ENCODE measurements around the gene PTPRE. TPM values are rescaled to one million over a fixed set of nuclear protein-coding genes. Genes with fewer than 3 reads are reported as not detected.

The PTPRE gene
- total and polyA plus RNA-seq, 2 of the 4 experiments (the other 2 are of a cell fraction), result 0.34 to 0.54 TPM

DNA sequence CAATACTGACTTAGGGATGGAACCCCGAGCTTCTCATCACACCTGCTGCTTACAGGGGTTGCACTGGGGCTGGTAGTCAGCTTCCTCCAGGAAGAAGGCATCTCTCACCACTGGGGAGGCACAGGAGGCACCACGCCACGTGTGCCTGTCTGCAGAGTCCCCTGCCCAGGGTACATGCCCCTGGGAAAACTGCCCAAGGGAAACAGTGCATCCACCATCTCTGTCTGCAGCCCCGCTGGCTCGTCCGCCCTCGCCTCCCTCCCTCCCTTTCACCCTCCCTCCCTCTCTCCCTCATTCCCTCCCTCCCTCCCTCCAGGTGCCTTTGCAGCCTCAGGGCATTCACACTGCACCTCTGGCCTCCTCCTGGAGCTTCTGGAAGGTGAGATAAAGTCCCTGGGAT lies 101.1 kb downstream of the PTPRE start:
- BruUV-seq (replicated peaks), result no TSS peak
- in situ Hi-C loops (cut with MboI; ENCODE audit: low sequenced_read_pairs), result no loop called here

More for the DNA sequence above, 101.1 kb downstream of the PTPRE start:
- H4K91ac ChIP-seq (ENCODE audit: insufficient read depth, low read depth, low read length), result no peak overlapping the region
- dilution Hi-C loops (cut with HindIII; ENCODE audit: low sequenced_read_pairs, unreplicated experiment), result no loop called here
- no peak overlapping the region for H2AK5ac ChIP-seq (ENCODE audit: low read depth, low read length)
- no peak overlapping the region for H2BK20ac ChIP-seq (ENCODE audit: low read depth, low read length)
- H4K20me1 ChIP-seq (ENCODE audit: insufficient read depth, low read length), result no peaks in the 10 kb centered on the region
- no peak overlapping the region for H4K8ac ChIP-seq (ENCODE audit: low read depth in 2 of 2, low read length in 2 of 2)
- TF ChIP-seq FOS (IDR thresholded peaks at IDR 0.05; ENCODE audit: low read depth, low read length) (no peak), SMC3 (IDR thresholded peaks at IDR 0.05; ENCODE audit: low read depth, low read length) (no peak), RCOR1 (IDR thresholded peaks at IDR 0.05; ENCODE audit: insufficient replicate concordance, low read length) (no peak), RFX5 (IDR thresholded peaks at IDR 0.05; ENCODE audit: low read depth, low read length) (no peak)
- TF ChIP-seq, protein P1, sequence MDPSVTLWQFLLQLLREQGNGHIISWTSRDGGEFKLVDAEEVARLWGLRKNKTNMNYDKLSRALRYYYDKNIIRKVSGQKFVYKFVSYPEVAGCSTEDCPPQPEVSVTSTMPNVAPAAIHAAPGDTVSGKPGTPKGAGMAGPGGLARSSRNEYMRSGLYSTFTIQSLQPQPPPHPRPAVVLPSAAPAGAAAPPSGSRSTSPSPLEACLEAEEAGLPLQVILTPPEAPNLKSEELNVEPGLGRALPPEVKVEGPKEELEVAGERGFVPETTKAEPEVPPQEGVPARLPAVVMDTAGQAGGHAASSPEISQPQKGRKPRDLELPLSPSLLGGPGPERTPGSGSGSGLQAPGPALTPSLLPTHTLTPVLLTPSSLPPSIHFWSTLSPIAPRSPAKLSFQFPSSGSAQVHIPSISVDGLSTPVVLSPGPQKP (IDR thresholded peaks at IDR 0.05; ENCODE audit: borderline replicate concordance, low read depth, low read length), result no peak
- TF ChIP-seq, protein P2, sequence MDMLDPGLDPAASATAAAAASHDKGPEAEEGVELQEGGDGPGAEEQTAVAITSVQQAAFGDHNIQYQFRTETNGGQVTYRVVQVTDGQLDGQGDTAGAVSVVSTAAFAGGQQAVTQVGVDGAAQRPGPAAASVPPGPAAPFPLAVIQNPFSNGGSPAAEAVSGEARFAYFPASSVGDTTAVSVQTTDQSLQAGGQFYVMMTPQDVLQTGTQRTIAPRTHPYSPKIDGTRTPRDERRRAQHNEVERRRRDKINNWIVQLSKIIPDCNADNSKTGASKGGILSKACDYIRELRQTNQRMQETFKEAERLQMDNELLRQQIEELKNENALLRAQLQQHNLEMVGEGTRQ (IDR thresholded peaks at IDR 0.05; ENCODE audit: low read depth, low read length), result no peak
- 21% methylated on average over 3 of the region's 7 CpGs; no CpG with 5 or more reads in 1 of the 2 experiments for WGBS, 2 experiments (ENCODE audit: extremely low coverage in 2 of 2, insufficient read length in 1 of 2)
- no peaks in the 10 kb centered on the region for H3K9me3 ChIP-seq (ENCODE audit: control insufficient read depth, insufficient read depth, low read length)
- no peak overlapping the region for H3K56ac ChIP-seq (ENCODE audit: extremely low read depth, insufficient read depth, low read length)
- H3K9me1 ChIP-seq (ENCODE audit: insufficient read depth, low read length), result no peaks in the 10 kb centered on the region
- CTCF ChIA-PET, result interaction anchor here (0.6 kb wide), 1 partner anchor 131 kb away, joined by 6 read pairs; no protein-coding TSS in a partner anchor
- H3K27me3 ChIP-seq (ENCODE audit: control insufficient read depth, insufficient read depth, low read length), result peaks cover 3% of the 10 kb centered on the region; the same call in 1 of the 2 replicates
- DNase-seq (no peak), ATAC-seq (ENCODE audit: low read depth) (no peak)
- POLR2A ChIA-PET (ENCODE audit: unreplicated experiment), result no interaction called here
- H2AFZ ChIP-seq (replicated peaks; ENCODE audit: low read length, poor library complexity), result no peak overlapping the region
- intact Hi-C loops (cut with micrococcal nuclease), result no loop called here
- no peaks in the 10 kb centered on the region for H3K36me3 ChIP-seq (ENCODE audit: control insufficient read depth, insufficient read depth, low read length)
- no peak overlapping the region for H3K4me2 ChIP-seq (ENCODE audit: low read depth, low read length)
- no peak overlapping the region for H3K4me3 ChIP-seq (ENCODE audit: insufficient read depth, low read depth, low read length)
- no peak overlapping the region for H3K23ac ChIP-seq (ENCODE audit: low read depth, low read length)
- H3K4ac ChIP-seq (ENCODE audit: low read depth, low read length), result no peak overlapping the region
- no peak overlapping the region for H2BK120ac ChIP-seq (ENCODE audit: low read depth, low read length)
- no peaks in the 10 kb centered on the region; the same call in 1 of the 2 replicates for H3K4me1 ChIP-seq (ENCODE audit: control insufficient read depth, insufficient read depth, low read length)
- no peak overlapping the region for H4K5ac ChIP-seq (ENCODE audit: low read depth, low read length)
- H3K18ac ChIP-seq (ENCODE audit: low read depth, low read length), result no peak overlapping the region
- H2BK15ac ChIP-seq (ENCODE audit: low read depth, low read length), result no peak overlapping the region
- H3K9ac ChIP-seq (ENCODE audit: low read depth, low read length), result no peak overlapping the region
- no peak overlapping the region for H2AK9ac ChIP-seq (replicated peaks; ENCODE audit: low read depth, low read length, poor library complexity)
- no peak overlapping the region for H3K14ac ChIP-seq (replicated peaks; ENCODE audit: low read depth, low read length)
- no peak overlapping the region for H3K27ac ChIP-seq (ENCODE audit: insufficient read depth, low read length)
- no peak overlapping the region for H2BK5ac ChIP-seq (ENCODE audit: low read depth, low read length, poor library complexity, severe bottlenecking)
- no peaks in the 10 kb centered on the region for H3K79me1 ChIP-seq (ENCODE audit: low read depth in 1 of 2, low read length in 2 of 2)
